ENCODE results near the gene OR2F1.
"Not testable (repeated sequence)": the region's sequence is repeated elsewhere in the genome, so short reads cannot be mapped to it uniquely, and the experiment has no call there.

The OR2F1 gene

DNA sequence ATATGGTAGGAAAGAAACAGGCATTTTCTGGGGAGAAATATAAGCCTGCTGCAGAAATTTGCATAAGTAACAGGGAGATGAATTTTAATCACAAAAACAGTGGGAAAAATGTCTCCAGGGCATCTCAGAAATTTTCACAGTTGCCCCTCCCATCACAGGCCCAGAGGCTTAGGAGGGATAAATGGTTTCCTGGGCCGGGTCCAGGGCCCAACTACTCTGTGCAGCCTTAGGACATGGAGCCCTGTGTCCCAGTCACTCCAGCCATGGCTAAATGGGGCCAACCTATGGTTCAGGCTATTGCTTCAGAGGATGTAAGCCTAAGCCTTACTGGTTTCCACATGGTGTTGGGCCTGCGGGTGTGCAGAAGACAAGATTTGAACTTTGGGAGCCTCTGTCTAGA lies 54.7 kb downstream of the OR2F1 start:
- DNase-seq (ENCODE audit: low read depth): no peak

DNA sequence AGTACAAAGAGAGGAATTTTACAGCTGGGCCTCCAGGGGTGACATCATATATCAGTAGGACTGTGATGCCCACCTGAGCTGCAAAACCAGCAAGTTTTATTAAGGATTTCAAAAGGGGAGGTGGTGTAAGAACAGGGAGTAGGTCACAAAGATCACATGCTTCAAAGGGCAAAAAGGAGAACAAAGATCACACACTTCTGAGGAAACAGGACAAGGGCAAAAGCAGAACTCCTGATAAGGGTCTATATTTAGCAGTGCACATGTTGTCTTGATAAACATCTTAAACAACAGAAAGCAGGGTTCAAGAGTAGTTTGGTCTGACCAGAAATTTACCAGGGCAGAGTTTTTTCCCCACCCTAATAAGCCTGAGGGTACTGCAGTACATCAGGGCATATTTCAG lies 55.4 kb downstream of the OR2F1 start:
- DNase-seq (ENCODE audit: low read depth): not testable (repeated sequence)

DNA sequence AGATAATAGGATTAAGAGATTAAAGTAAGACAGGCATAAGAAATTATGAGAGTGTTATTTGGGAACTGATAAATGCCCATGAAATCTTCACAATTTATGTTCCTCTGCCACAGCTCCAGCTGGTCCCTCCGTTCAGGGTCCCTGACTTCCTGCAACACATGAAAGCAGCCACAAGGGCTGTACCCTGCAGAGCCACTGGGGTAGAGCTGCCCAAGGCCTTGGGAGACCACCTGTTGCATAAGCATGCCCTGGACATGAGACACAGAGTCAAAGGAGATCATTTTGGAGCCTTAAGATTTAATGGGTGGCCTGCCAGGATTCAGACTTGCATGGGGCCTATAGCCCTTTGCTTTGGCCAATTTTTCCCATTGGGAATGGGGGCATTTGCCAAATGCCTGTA lies 56.2 kb downstream of the OR2F1 start:
- DNase-seq (ENCODE audit: low read depth): not testable (repeated sequence)

- DNase-seq (ENCODE audit: low read depth): no peak
Measured at GRCh38 chr7:144011458-144012230, 57.0 kb downstream of the OR2F1 start.

All from activated T-cell treated with anti-CD3 and anti-CD28 coated beads for 24 hours (primary cell).